Vagina (tissue), 2 donors: ENCODE results near the gene ZDHHC16.

Source experiments
- POLR2A ChIP-seq, 2 donors: fragments of 450-650 bp; IDR thresholded peaks; one replicate each; pipeline ENCODE4 v1.6.1; 2017; ENCODE audit warnings: antibody characterized with exemption in 2 of 2, mild to moderate bottlenecking in 2 of 2, moderate library complexity in 2 of 2
- TF ChIP-seq, protein P1 (sequence below), 3 experiments: fragments of 450-650 bp in 2 of 3; fragments of 200-600 bp in 1 of 3; sonication (generic) in 1 of 3; IDR thresholded peaks; one replicate each; pipeline ENCODE4 v1.5.1; 2017 to 2019; ENCODE audit warnings: antibody characterized with exemption in 3 of 3, mild to moderate bottlenecking in 2 of 3, moderate library complexity in 2 of 3

DNA sequence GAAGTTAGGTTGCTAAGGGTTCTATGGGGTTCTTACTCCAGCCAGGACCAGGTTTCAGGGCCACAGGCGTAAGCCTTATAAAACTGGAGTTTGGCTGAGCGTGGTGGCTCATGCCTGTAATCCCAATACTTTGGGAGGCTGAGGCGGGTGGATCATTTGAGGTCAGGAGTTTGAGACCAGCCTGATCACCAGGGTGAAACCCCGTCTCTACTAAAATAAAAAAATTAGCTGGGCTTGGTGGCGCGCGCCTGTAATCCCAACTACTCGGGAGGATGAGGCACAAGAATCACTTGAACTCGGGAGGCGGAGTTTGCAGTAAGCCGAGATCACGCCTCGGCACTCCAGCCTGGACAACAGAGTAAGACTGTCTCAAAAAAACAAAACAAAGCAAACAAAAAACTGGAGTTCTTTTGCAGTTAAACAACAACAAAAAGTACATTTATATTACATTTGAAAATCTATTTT is 44.5 kb upstream of the ZDHHC16 start:
- TF ChIP-seq POLR2A (IDR thresholded peaks at IDR 0.05): no peak
- TF ChIP-seq, protein P1, sequence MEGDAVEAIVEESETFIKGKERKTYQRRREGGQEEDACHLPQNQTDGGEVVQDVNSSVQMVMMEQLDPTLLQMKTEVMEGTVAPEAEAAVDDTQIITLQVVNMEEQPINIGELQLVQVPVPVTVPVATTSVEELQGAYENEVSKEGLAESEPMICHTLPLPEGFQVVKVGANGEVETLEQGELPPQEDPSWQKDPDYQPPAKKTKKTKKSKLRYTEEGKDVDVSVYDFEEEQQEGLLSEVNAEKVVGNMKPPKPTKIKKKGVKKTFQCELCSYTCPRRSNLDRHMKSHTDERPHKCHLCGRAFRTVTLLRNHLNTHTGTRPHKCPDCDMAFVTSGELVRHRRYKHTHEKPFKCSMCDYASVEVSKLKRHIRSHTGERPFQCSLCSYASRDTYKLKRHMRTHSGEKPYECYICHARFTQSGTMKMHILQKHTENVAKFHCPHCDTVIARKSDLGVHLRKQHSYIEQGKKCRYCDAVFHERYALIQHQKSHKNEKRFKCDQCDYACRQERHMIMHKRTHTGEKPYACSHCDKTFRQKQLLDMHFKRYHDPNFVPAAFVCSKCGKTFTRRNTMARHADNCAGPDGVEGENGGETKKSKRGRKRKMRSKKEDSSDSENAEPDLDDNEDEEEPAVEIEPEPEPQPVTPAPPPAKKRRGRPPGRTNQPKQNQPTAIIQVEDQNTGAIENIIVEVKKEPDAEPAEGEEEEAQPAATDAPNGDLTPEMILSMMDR (IDR thresholded peaks at IDR 0.05): no peak
